Endodermal cell (in vitro differentiated cells): Measurements from ENCODE around the gene VCAN. TPM values are rescaled to one million over a fixed set of nuclear protein-coding genes. Genes with fewer than 3 reads are reported as not detected.
"Not testable (repeated sequence)": the region's sequence is repeated elsewhere in the genome, so short reads cannot be mapped to it uniquely, and the experiment has no call there.

Experiments used
- DNase-seq: peaks from one replicate; pipeline ENCODE4 v3.0.0-alpha.2; 2017
- H3K27ac ChIP-seq: 2 replicates; pipeline ENCODE4 v1.5.1; 2013; ENCODE audit warnings: mild to moderate bottlenecking, low read depth, low read length, moderate library complexity
- H3K27me3 ChIP-seq: 2 replicates; pipeline ENCODE4 v1.6.1; 2013; ENCODE audit warnings: mild to moderate bottlenecking, low read length, moderate library complexity; ENCODE audit not compliant: insufficient read depth, control insufficient read depth, poor library complexity, severe bottlenecking
- H3K36me3 ChIP-seq: 2 replicates; pipeline ENCODE4 v1.7.0; 2013; ENCODE audit warnings: mild to moderate bottlenecking, low read length, moderate library complexity; ENCODE audit not compliant: control insufficient read depth, insufficient read depth
- H3K4me1 ChIP-seq: one replicate; pipeline ENCODE4 v1.7.0; 2013; ENCODE audit warnings: low read length; ENCODE audit not compliant: control insufficient read depth, insufficient read depth
- H3K4me3 ChIP-seq: 2 replicates; pipeline ENCODE4 v1.5.1; 2013; ENCODE audit warnings: mild to moderate bottlenecking, low read length, moderate library complexity
- H3K9ac ChIP-seq: 2 replicates; pipeline ENCODE4 v1.6.1; 2013; ENCODE audit warnings: mild to moderate bottlenecking, low read length, moderate library complexity; ENCODE audit not compliant: poor library complexity, severe bottlenecking; ENCODE audit errors: extremely low read depth
- H3K9me3 ChIP-seq: 2 replicates; pipeline ENCODE4 v1.6.1; 2013; ENCODE audit warnings: mild to moderate bottlenecking, low read length, moderate library complexity; ENCODE audit not compliant: control insufficient read depth
- H3K27ac Mint-ChIP-seq: 2 replicates; pipeline ENCODE4 v1.8.0; 2020; ENCODE audit warnings: mixed read lengths
- H3K27me3 Mint-ChIP-seq: 2 replicates; pipeline ENCODE4 v1.8.0; 2021; ENCODE audit warnings: mild to moderate bottlenecking, mixed read lengths; ENCODE audit not compliant: insufficient read depth
- H3K36me3 Mint-ChIP-seq: 2 replicates; pipeline ENCODE4 v1.8.0; 2020; ENCODE audit warnings: low read depth, mixed read lengths
- H3K4me1 Mint-ChIP-seq: 2 replicates; pipeline ENCODE4 v1.8.0; 2020; ENCODE audit warnings: mixed read lengths
- H3K4me3 Mint-ChIP-seq: 2 replicates; pipeline ENCODE4 v1.8.0; 2020; ENCODE audit warnings: mild to moderate bottlenecking, moderate library complexity, mixed read lengths
- H3K9me3 Mint-ChIP-seq: 2 replicates; pipeline ENCODE4 v1.8.0; 2020; ENCODE audit warnings: mild to moderate bottlenecking, mixed read lengths
- CTCF ChIP-seq: fragments of 200-600 bp; sonication (generic); conservative IDR thresholded peaks from 2 replicates; pipeline ENCODE4 v1.5.0; 2021; ENCODE audit warnings: antibody characterized with exemption, mild to moderate bottlenecking
- WGBS, 2 experiments: methylation state at CpG; one replicate each; pipeline versions ENCODE4 v1.1.5 to v1.1.7; 2013; ENCODE audit warnings: missing lambda C conversion rate in 2 of 2, mixed read lengths in 1 of 2; ENCODE audit not compliant: insufficient coverage in 1 of 2, insufficient read length in 1 of 2; 5-methylcytosine and 5-hydroxymethylcytosine counted together
- total RNA-seq, 2 donors: library from RNA; stranded (reverse); fragmentation: NEBNext Ultra II Directional in 1 of 2; extraction: Animal tissue kit (Norgen Biotek cat#: 25700) in 1 of 2; gene quantifications; 2 replicates in 1 of 2; 3 replicates in 1 of 2; pipeline ENCODE4 v1.2.1, GENCODE V29; 2021

Gene VCAN
- total RNA-seq, 2 donors from 2014 or later = 363 to 397 TPM

- Histone ChIP-seq H3K9ac (no peak overlapping the region), H3K27ac (no peak overlapping the region), H3K9me3 (peaks cover 27% of the 10 kb centered on the region), H3K4me1 (no peaks in the 10 kb centered on the region), H3K36me3 (no peaks in the 10 kb centered on the region), H3K27me3 (no peaks in the 10 kb centered on the region), H3K4me3 (no peak overlapping the region)
- Mint-ChIP-seq H3K4me1 (peaks cover 10% of the 10 kb centered on the region), H3K36me3 (peaks cover 2% of the 10 kb centered on the region), H3K27ac (no peak overlapping the region), H3K9me3 (peaks cover 22% of the 10 kb centered on the region), H3K4me3 (no peak overlapping the region), H3K27me3 (no peaks in the 10 kb centered on the region)
- WGBS, 2 experiments = 29 to 72% methylated on average over 1 to 2 of the region's 2 CpGs
- TF ChIP-seq CTCF = no peak
- no peak for DNase-seq
Measured at GRCh38 chr5:83433891-83434290, 37.7 kb upstream of the VCAN start.

- H3K4me1 Mint-ChIP-seq = peaks cover 10% of the 10 kb centered on the region
Measured at GRCh38 chr5:83434946-83435345, 36.6 kb upstream of the VCAN start.

GRCh38 chr5:83436276-83436675 lies 35.3 kb upstream of the VCAN start:
- Histone ChIP-seq H3K9ac (no peak overlapping the region), H3K27ac (no peak overlapping the region), H3K36me3 (no peaks in the 10 kb centered on the region), H3K4me1 (no peaks in the 10 kb centered on the region), H3K27me3 (no peaks in the 10 kb centered on the region), H3K9me3 (peaks cover 33% of the 10 kb centered on the region), H3K4me3 (no peak overlapping the region)
- Mint-ChIP-seq H3K4me3 (no peak overlapping the region), H3K9me3 (peaks cover 30% of the 10 kb centered on the region), H3K27ac (no peak overlapping the region), H3K27me3 (no peaks in the 10 kb centered on the region), H3K4me1 (no peaks in the 10 kb centered on the region), H3K36me3 (peaks cover 6% of the 10 kb centered on the region)
- TF ChIP-seq CTCF = no peak
- 95 to 99% methylated on average over 5 to 6 of the region's 6 CpGs for WGBS, 2 experiments
- no peak for DNase-seq

More at GRCh38 chr5:83434946-83435345, 36.6 kb upstream of the VCAN start:
- Mint-ChIP-seq H3K9me3 (peaks cover 30% of the 10 kb centered on the region), H3K27ac (no peak overlapping the region), H3K4me3 (no peak overlapping the region), H3K36me3 (peaks cover 6% of the 10 kb centered on the region), H3K27me3 (no peaks in the 10 kb centered on the region)
- WGBS, 2 experiments = 74 to 95% methylated on average over 2 to 4 of the region's 4 CpGs
- Histone ChIP-seq H3K4me3 (no peak overlapping the region), H3K4me1 (no peaks in the 10 kb centered on the region), H3K9me3 (peaks cover 33% of the 10 kb centered on the region), H3K36me3 (no peaks in the 10 kb centered on the region), H3K27ac (no peak overlapping the region), H3K27me3 (no peaks in the 10 kb centered on the region), H3K9ac (no peak overlapping the region)
- TF ChIP-seq CTCF = no peak
- DNase-seq = no peak

- H3K4me1 ChIP-seq, H3K27ac Mint-ChIP-seq, H3K36me3 Mint-ChIP-seq, DNase-seq, H3K4me3 ChIP-seq, H3K9ac ChIP-seq, H3K27me3 Mint-ChIP-seq, H3K4me3 Mint-ChIP-seq, H3K36me3 ChIP-seq, H3K27ac ChIP-seq, H3K27me3 ChIP-seq: not testable (repeated sequence)
- H3K9me3 ChIP-seq = peaks cover 33% of the 10 kb centered on the region
- WGBS, 2 experiments = 97% methylated on average over 17 of the region's 17 CpGs; no CpG with 5 or more reads in 1 of the 2 experiments
- peaks cover 34% of the 10 kb centered on the region for H3K9me3 Mint-ChIP-seq
- peaks cover 12% of the 10 kb centered on the region for H3K4me1 Mint-ChIP-seq
Measured at GRCh38 chr5:83437697-83438096, 33.8 kb upstream of the VCAN start.
